Measurements from ENCODE around the gene IL13. TPM values are rescaled to one million over a fixed set of nuclear protein-coding genes. Genes with fewer than 3 reads are reported as not detected.

The IL13 gene
- total and polyA plus RNA-seq, 2 donors (not counting 3 experiments of a cell fraction or from before 2014, with no cell fraction given), result 0.06 TPM; not detected in 1

- no peak overlapping the region for H3K4me3 ChIP-seq (replicated peaks in 1 of 3; ENCODE audit: insufficient read depth in 1 of 3, low read depth in 1 of 3, low read length in 3 of 3)
- TF ChIP-seq POLR2A (IDR thresholded peaks at IDR 0.05; ENCODE audit: low read depth, low read length) (no peak), JUN (IDR thresholded peaks at IDR 0.05; ENCODE audit: borderline replicate concordance, insufficient read depth, insufficient read length, low read depth) (no peak), EZH2 (IDR thresholded peaks at IDR 0.05; ENCODE audit: borderline replicate concordance, low read depth, low read length, severe bottlenecking) (no peak), MYC (IDR thresholded peaks at IDR 0.05; ENCODE audit: low read depth, low read length) (no peak), GATA2 (IDR thresholded peaks at IDR 0.05; ENCODE audit: insufficient read depth, insufficient read length, low read depth, low read length) (no peak), POLR2AphosphoS5 (IDR thresholded peaks at IDR 0.05; ENCODE audit: insufficient read depth, low read depth, low read length) (no peak), FOS (IDR thresholded peaks at IDR 0.05; ENCODE audit: borderline replicate concordance, insufficient read depth, low read length) (no peak)
- TF ChIP-seq, protein P1, sequence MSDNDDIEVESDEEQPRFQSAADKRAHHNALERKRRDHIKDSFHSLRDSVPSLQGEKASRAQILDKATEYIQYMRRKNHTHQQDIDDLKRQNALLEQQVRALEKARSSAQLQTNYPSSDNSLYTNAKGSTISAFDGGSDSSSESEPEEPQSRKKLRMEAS (IDR thresholded peaks at IDR 0.05; ENCODE audit: insufficient read depth, insufficient read length), result no peak
- TF ChIP-seq, protein P2, sequence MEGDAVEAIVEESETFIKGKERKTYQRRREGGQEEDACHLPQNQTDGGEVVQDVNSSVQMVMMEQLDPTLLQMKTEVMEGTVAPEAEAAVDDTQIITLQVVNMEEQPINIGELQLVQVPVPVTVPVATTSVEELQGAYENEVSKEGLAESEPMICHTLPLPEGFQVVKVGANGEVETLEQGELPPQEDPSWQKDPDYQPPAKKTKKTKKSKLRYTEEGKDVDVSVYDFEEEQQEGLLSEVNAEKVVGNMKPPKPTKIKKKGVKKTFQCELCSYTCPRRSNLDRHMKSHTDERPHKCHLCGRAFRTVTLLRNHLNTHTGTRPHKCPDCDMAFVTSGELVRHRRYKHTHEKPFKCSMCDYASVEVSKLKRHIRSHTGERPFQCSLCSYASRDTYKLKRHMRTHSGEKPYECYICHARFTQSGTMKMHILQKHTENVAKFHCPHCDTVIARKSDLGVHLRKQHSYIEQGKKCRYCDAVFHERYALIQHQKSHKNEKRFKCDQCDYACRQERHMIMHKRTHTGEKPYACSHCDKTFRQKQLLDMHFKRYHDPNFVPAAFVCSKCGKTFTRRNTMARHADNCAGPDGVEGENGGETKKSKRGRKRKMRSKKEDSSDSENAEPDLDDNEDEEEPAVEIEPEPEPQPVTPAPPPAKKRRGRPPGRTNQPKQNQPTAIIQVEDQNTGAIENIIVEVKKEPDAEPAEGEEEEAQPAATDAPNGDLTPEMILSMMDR (IDR thresholded peaks at IDR 0.05; ENCODE audit: extremely low read depth in 1 of 2, insufficient read depth in 1 of 2, low read depth in 1 of 2, low read length in 2 of 2), result no peak
- no peaks in the 10 kb centered on the region for H4K20me1 ChIP-seq (replicated peaks; ENCODE audit: control insufficient read depth, extremely low read depth, insufficient read depth, low read length)
- no TSS peak for BruUV-seq (replicated peaks)
- POLR2A ChIA-PET, result no interaction called here
- no peaks in the 10 kb centered on the region for H3K9me1 ChIP-seq (replicated peaks; ENCODE audit: control insufficient read depth, extremely low read depth, insufficient read depth, low read length)
- CTCF ChIA-PET, result no interaction called here
- FAIRE-seq, result no peak
- dilution Hi-C loops (cut with MboI; ENCODE audit: extremely low pct_ligation_motif_present, low sequenced_read_pairs), result no loop called here
- no peak overlapping the region for H3K9ac ChIP-seq (replicated peaks; ENCODE audit: extremely low read depth, insufficient read depth, low read length)
- no peaks in the 10 kb centered on the region for H3K36me3 ChIP-seq (ENCODE audit: control insufficient read depth in 2 of 2, extremely low read depth in 1 of 2, insufficient read depth in 2 of 2, low read length in 2 of 2)
- no peaks in the 10 kb centered on the region for H3K9me3 ChIP-seq (replicated peaks; ENCODE audit: control insufficient read depth, insufficient read depth, low read length)
- H3K4me1 ChIP-seq (ENCODE audit: control insufficient read depth, extremely low read depth, insufficient read depth, low read length), result no peaks in the 10 kb centered on the region
- H3K27ac ChIP-seq (ENCODE audit: insufficient read depth, low read depth, low read length), result no peak overlapping the region
- no peak overlapping the region for H2AFZ ChIP-seq (ENCODE audit: low read depth, low read length)
- DNase-seq (ENCODE audit: low read depth, low spot score), result no peak
- no peaks in the 10 kb centered on the region for H3K79me2 ChIP-seq (ENCODE audit: control insufficient read depth, insufficient read depth, low read length)
- intact Hi-C loops (cut with micrococcal nuclease), result no loop called here
- peaks cover 0 to 2% of the 10 kb centered on the region in 2 experiments for H3K27me3 ChIP-seq (ENCODE audit: control insufficient read depth in 2 of 2, insufficient read depth in 2 of 2, low read length in 2 of 2)
- H3K4me2 ChIP-seq (ENCODE audit: insufficient read depth, low read length), result no peak overlapping the region
Observed at GRCh38 chr5:132664696-132665209, 6.8 kb downstream of the IL13 start.
